WTC11 (cell line): ENCODE data around the gene RASAL2.

ENCODE experiments used
- CREB1 ChIP-seq: sonication (generic); formaldehyde crosslinking; IDR thresholded peaks from 2 replicates; pipeline ENCODE4 v1.8.0; 2023; ENCODE audit warnings: mild to moderate bottlenecking, missing genetic modification reagents
- CTCF ChIP-seq: fragments of 200-600 bp; IDR thresholded peaks from 2 replicates; pipeline ENCODE4 v1.8.0; 2022; ENCODE audit warnings: antibody characterized with exemption
- SP1 ChIP-seq: sonication (generic); formaldehyde crosslinking; conservative IDR thresholded peaks from 2 replicates; pipeline ENCODE4 v1.8.1; 2022; ENCODE audit warnings: missing genetic modification reagents
- ZNF263 ChIP-seq: sonication (generic); formaldehyde crosslinking; IDR thresholded peaks from 2 replicates; pipeline ENCODE4 v1.8.1; 2022; ENCODE audit warnings: low read depth, mild to moderate bottlenecking, moderate library complexity, missing genetic modification reagents
- TF ChIP-seq, protein P1 (sequence below): sonication (generic); formaldehyde crosslinking; IDR thresholded peaks from 2 replicates; pipeline ENCODE4 v1.8.0; 2022; ENCODE audit warnings: mild to moderate bottlenecking, missing genetic modification reagents
- TF ChIP-seq, protein P2 (sequence below): sonication (generic); formaldehyde crosslinking; IDR thresholded peaks from 2 replicates; pipeline ENCODE4 v1.8.0; 2022; ENCODE audit warnings: mild to moderate bottlenecking, missing genetic modification reagents
- TF ChIP-seq, protein P3 (sequence below): sonication (generic); formaldehyde crosslinking; IDR thresholded peaks from 2 replicates; pipeline ENCODE4 v1.8.1; 2022; ENCODE audit warnings: mild to moderate bottlenecking, missing genetic modification reagents, moderate library complexity, borderline replicate concordance

GRCh38 chr1:178345238-178345637 lies 251.3 kb downstream of the RASAL2 start:
- TF ChIP-seq, protein P1, sequence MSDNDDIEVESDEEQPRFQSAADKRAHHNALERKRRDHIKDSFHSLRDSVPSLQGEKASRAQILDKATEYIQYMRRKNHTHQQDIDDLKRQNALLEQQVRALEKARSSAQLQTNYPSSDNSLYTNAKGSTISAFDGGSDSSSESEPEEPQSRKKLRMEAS, result no peak
- TF ChIP-seq, protein P2, sequence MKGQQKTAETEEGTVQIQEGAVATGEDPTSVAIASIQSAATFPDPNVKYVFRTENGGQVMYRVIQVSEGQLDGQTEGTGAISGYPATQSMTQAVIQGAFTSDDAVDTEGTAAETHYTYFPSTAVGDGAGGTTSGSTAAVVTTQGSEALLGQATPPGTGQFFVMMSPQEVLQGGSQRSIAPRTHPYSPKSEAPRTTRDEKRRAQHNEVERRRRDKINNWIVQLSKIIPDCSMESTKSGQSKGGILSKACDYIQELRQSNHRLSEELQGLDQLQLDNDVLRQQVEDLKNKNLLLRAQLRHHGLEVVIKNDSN, result no peak
- TF ChIP-seq CTCF, result no peak
- no peak for TF ChIP-seq ZNF263 (CRISPR knock-in tag)
- no peak for TF ChIP-seq CREB1 (CRISPR knock-in tag)
- TF ChIP-seq, protein P3, sequence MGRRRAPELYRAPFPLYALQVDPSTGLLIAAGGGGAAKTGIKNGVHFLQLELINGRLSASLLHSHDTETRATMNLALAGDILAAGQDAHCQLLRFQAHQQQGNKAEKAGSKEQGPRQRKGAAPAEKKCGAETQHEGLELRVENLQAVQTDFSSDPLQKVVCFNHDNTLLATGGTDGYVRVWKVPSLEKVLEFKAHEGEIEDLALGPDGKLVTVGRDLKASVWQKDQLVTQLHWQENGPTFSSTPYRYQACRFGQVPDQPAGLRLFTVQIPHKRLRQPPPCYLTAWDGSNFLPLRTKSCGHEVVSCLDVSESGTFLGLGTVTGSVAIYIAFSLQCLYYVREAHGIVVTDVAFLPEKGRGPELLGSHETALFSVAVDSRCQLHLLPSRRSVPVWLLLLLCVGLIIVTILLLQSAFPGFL (CRISPR knock-in tag), result no peak
- TF ChIP-seq SP1 (CRISPR knock-in tag), result no peak
